HG02973 (cell line): ENCODE data around the gene ECM2.

Source experiments
- ATAC-seq: cut with Tn5 transposase; IDR thresholded peaks from one replicate; pipeline ENCODE4 v1.9.1; 2021; ENCODE audit warnings: moderate library complexity; ENCODE audit not compliant: unreplicated experiment

ECM2 gene

GRCh38 chr9:92528522-92528849 is 7.3 kb downstream of the ECM2 start:
- ATAC-seq: no peak

GRCh38 chr9:92527832-92528521 is 7.8 kb downstream of the ECM2 start:
- no peak for ATAC-seq

- ATAC-seq: no peak
Observed at GRCh38 chr9:92527291-92527828, 8.4 kb downstream of the ECM2 start.

- no peak for ATAC-seq
Observed at GRCh38 chr9:92525306-92525705, 10.5 kb downstream of the ECM2 start.

GRCh38 chr9:92524881-92525280 is 10.9 kb downstream of the ECM2 start:
- ATAC-seq: no peak

- no peak for ATAC-seq
Observed at GRCh38 chr9:92522983-92523970, 12.5 kb downstream of the ECM2 start.

GRCh38 chr9:92520837-92521236 is 15.0 kb downstream of the ECM2 start:
- no peak for ATAC-seq

GRCh38 chr9:92518199-92518598 is 17.6 kb downstream of the ECM2 start:
- ATAC-seq: no peak

GRCh38 chr9:92517046-92517445 is 18.7 kb downstream of the ECM2 start:
- no peak for ATAC-seq

GRCh38 chr9:92516521-92516920 is 19.3 kb downstream of the ECM2 start:
- ATAC-seq: no peak

GRCh38 chr9:92514635-92515034 is 21.2 kb downstream of the ECM2 start:
- ATAC-seq: no peak

- ATAC-seq: no peak
Observed at GRCh38 chr9:92513349-92513748, 22.4 kb downstream of the ECM2 start.

GRCh38 chr9:92512622-92513021 is 23.2 kb downstream of the ECM2 start:
- ATAC-seq: no peak

- ATAC-seq: no peak
Observed at GRCh38 chr9:92510747-92511146, 25.0 kb downstream of the ECM2 start.

- ATAC-seq: no peak
Observed at GRCh38 chr9:92509050-92509449, 26.7 kb downstream of the ECM2 start.

GRCh38 chr9:92508018-92508820 is 27.6 kb downstream of the ECM2 start:
- ATAC-seq: no peak

GRCh38 chr9:92507496-92507895 is 28.3 kb downstream of the ECM2 start:
- no peak for ATAC-seq

GRCh38 chr9:92507005-92507404 is 28.8 kb downstream of the ECM2 start:
- no peak for ATAC-seq

- no peak for ATAC-seq
Observed at GRCh38 chr9:92506184-92506857, 29.5 kb downstream of the ECM2 start.

GRCh38 chr9:92504881-92505280 is 30.9 kb downstream of the ECM2 start:
- ATAC-seq: no peak

- ATAC-seq: no peak
Observed at GRCh38 chr9:92503156-92503555, 32.6 kb downstream of the ECM2 start.
